ENCODE measurements around the gene SLC37A2. TPM values are rescaled to one million over a fixed set of nuclear protein-coding genes. Genes with fewer than 3 reads are reported as not detected.
"Not testable (repeated sequence)": the region's sequence is repeated elsewhere in the genome, so short reads cannot be mapped to it uniquely, and the experiment has no call there.

The SLC37A2 gene
- total and polyA plus RNA-seq, 2 of the 4 experiments (the other 2 are of a cell fraction): 0.72 to 1.1 TPM

- POLR2A ChIA-PET (ENCODE audit: unreplicated experiment); H3K36me3 ChIP-seq (ENCODE audit: control insufficient read depth, insufficient read depth, low read length); H4K8ac ChIP-seq (ENCODE audit: low read depth in 2 of 2, low read length in 2 of 2); H3K14ac ChIP-seq (replicated peaks; ENCODE audit: low read depth, low read length); H3K56ac ChIP-seq (ENCODE audit: extremely low read depth, insufficient read depth, low read length); H3K18ac ChIP-seq (ENCODE audit: low read depth, low read length); DNase-seq; ATAC-seq (ENCODE audit: low read depth); H3K4ac ChIP-seq (ENCODE audit: low read depth, low read length); H3K4me3 ChIP-seq (ENCODE audit: insufficient read depth, low read depth, low read length); H3K23ac ChIP-seq (ENCODE audit: low read depth, low read length); H2BK5ac ChIP-seq (ENCODE audit: low read depth, low read length, poor library complexity, severe bottlenecking); dilution Hi-C loops (cut with HindIII; ENCODE audit: low sequenced_read_pairs, unreplicated experiment); H2AK5ac ChIP-seq (ENCODE audit: low read depth, low read length); H3K4me1 ChIP-seq (ENCODE audit: control insufficient read depth, insufficient read depth, low read length); H2AFZ ChIP-seq (replicated peaks; ENCODE audit: low read length, poor library complexity); H4K20me1 ChIP-seq (ENCODE audit: insufficient read depth, low read length); H3K27ac ChIP-seq (ENCODE audit: insufficient read depth, low read length); H3K4me2 ChIP-seq (ENCODE audit: low read depth, low read length); H3K9ac ChIP-seq (ENCODE audit: low read depth, low read length); H2BK20ac ChIP-seq (ENCODE audit: low read depth, low read length); H2AK9ac ChIP-seq (replicated peaks; ENCODE audit: low read depth, low read length, poor library complexity); H2BK120ac ChIP-seq (ENCODE audit: low read depth, low read length); H3K9me3 ChIP-seq (ENCODE audit: control insufficient read depth, insufficient read depth, low read length); H4K91ac ChIP-seq (ENCODE audit: insufficient read depth, low read depth, low read length); H2BK15ac ChIP-seq (ENCODE audit: low read depth, low read length); H3K79me1 ChIP-seq (ENCODE audit: low read depth in 1 of 2, low read length in 2 of 2); H3K27me3 ChIP-seq (ENCODE audit: control insufficient read depth, insufficient read depth, low read length); BruUV-seq (replicated peaks); H4K5ac ChIP-seq (ENCODE audit: low read depth, low read length): not testable (repeated sequence)
- no CpG with 5 or more reads among the region's 10 CpGs for WGBS, 2 experiments (ENCODE audit: extremely low coverage in 2 of 2, insufficient read length in 1 of 2)
- in situ Hi-C loops (cut with MboI; ENCODE audit: low sequenced_read_pairs) (loop anchor here (5.0 kb wide), 1 partner anchor 317 kb away; no protein-coding TSS in a partner anchor), intact Hi-C loops (cut with micrococcal nuclease) (loop anchor here (2.0 kb wide), 2 partner anchors 127 to 339 kb away; no protein-coding TSS in a partner anchor)
- peaks cover 12% of the 10 kb centered on the region for H3K9me1 ChIP-seq (ENCODE audit: insufficient read depth, low read length)
- CTCF ChIA-PET: interaction anchor here (0.9 to 4.3 kb wide), 4 partner anchors 8 to 315 kb away, joined by 4 to 34 read pairs (median 10); no protein-coding TSS in a partner anchor
Observed at GRCh38 chr11:125090151-125090550, 27.0 kb downstream of the SLC37A2 start.

Measured in IMR-90 (cell line).